Fibroblast of lung (primary cell): ENCODE results near the gene EPHB2. TPM values are rescaled to one million over a fixed set of nuclear protein-coding genes. Genes with fewer than 3 reads are reported as not detected.

Source experiments
- DNase-seq, 2 donors: peaks; one replicate each; pipeline versions ENCODE4 v3.0.0 to v3.0.0-alpha.2; 2010; ENCODE audit warnings: low read depth in 2 of 2
- H2AFZ ChIP-seq: 2 replicates; pipeline ENCODE4 v1.5.1; 2012; ENCODE audit warnings: low read length, control low read depth, inconsistent platforms
- H3K27ac ChIP-seq: 2 replicates; pipeline ENCODE4 v1.5.1; 2011; ENCODE audit warnings: low read length, control low read depth; ENCODE audit not compliant: insufficient read depth
- H3K27me3 ChIP-seq: 2 replicates; pipeline ENCODE4 v1.5.1; 2011; ENCODE audit warnings: mild to moderate bottlenecking, low read length; ENCODE audit not compliant: control insufficient read depth, insufficient read depth
- H3K36me3 ChIP-seq: 2 replicates; pipeline ENCODE4 v1.5.1; 2011; ENCODE audit warnings: low read length; ENCODE audit not compliant: control insufficient read depth, insufficient read depth
- H3K4me1 ChIP-seq: 2 replicates; pipeline ENCODE4 v1.5.1; 2011; ENCODE audit warnings: low read length; ENCODE audit not compliant: control insufficient read depth, insufficient read depth; ENCODE audit errors: extremely low read depth
- H3K4me2 ChIP-seq: 2 replicates; pipeline ENCODE4 v1.5.1; 2011; ENCODE audit warnings: low read length, control low read depth; ENCODE audit not compliant: insufficient read depth; ENCODE audit errors: extremely low read depth
- H3K4me3 ChIP-seq, 4 experiments: fragments of 200-600 bp in 1 of 4; sonication (generic) in 1 of 4; replicated peaks in 1 of 4; 2 replicates each; pipeline ENCODE4 v1.5.1; 2011 to 2016; ENCODE audit warnings: low read length in 4 of 4, low read depth in 3 of 4, mild to moderate bottlenecking in 3 of 4, control low read depth in 2 of 4, inconsistent platforms in 1 of 4, mixed read lengths in 1 of 4; ENCODE audit not compliant: insufficient read depth in 1 of 4; ENCODE audit errors: control extremely low read depth in 1 of 4
- H3K79me2 ChIP-seq: 2 replicates; pipeline ENCODE4 v1.5.1; 2012; ENCODE audit warnings: mild to moderate bottlenecking, low read length, inconsistent platforms; ENCODE audit not compliant: control insufficient read depth, insufficient read depth
- H3K9ac ChIP-seq: 2 replicates; pipeline ENCODE4 v1.5.1; 2011; ENCODE audit warnings: mild to moderate bottlenecking, low read length, control low read depth; ENCODE audit not compliant: insufficient read depth
- H3K9me3 ChIP-seq: 2 replicates; pipeline ENCODE4 v1.5.1; 2012; ENCODE audit warnings: low read depth, low read length; ENCODE audit not compliant: control insufficient read depth, insufficient read depth
- H4K20me1 ChIP-seq: 2 replicates; pipeline ENCODE4 v1.5.1; 2011; ENCODE audit warnings: low read length; ENCODE audit not compliant: control insufficient read depth, insufficient read depth; ENCODE audit errors: extremely low read depth
- EZH2 ChIP-seq: IDR thresholded peaks from 2 replicates; pipeline ENCODE4 v1.5.1; 2012; ENCODE audit warnings: low read length, control low read depth, mild to moderate bottlenecking; ENCODE audit errors: missing control alignments
- polyA plus RNA-seq, 2 donors: library from polyadenylated mRNA; depleted of rRNA in 1 of 2; stranded (reverse) in 1 of 2; unstranded in 1 of 2; fragments of >200 nt; gene quantifications; 2 replicates each; pipeline ENCODE4 v1.2.1, GENCODE V29; 2011 to 2012; ENCODE audit warnings: missing spikeins in 1 of 2
- total RNA-seq: library from RNA; depleted of rRNA; stranded (reverse); fragments of >200 nt; gene quantifications from 2 replicates; pipeline ENCODE4 v1.2.1, GENCODE V29; 2014
- TF ChIP-seq, protein P1 (sequence below), 2 donors: IDR thresholded peaks in 1 of 2; conservative IDR thresholded peaks in 1 of 2; 1 replicate in 1 of 2; 2 replicates in 1 of 2; pipeline ENCODE4 v1.5.1; 2011 to 2012; ENCODE audit warnings: low read length in 2 of 2, control low read depth in 1 of 2, inconsistent platforms in 1 of 2, low read depth in 1 of 2, mild to moderate bottlenecking in 1 of 2

EPHB2 gene
- total and polyA plus RNA-seq, 2 donors (not counting 1 experiment from before 2014, with no cell fraction given) = 4.1 to 11.2 TPM

DNA sequence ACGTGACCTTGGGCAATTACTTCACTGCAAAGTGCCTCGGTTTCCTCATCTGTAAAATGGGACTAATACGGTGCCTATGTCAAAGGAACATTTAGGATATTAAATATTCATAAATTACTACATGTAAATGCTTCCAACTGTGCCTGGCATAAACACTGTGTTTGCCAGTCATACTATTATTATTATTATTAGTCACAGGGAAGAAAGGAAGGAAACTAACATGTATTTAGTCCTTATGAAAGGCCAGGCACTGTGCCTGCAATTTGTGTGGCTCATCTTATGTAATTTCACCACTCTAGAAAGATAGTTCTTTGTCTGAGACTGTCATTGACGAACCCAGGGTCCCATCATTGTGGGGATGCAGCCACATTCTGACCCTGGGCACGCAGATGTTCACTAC lies 45.0 kb downstream of the EPHB2 start:
- no peak for DNase-seq
- no peaks in the 10 kb centered on the region for H3K79me2 ChIP-seq
- H3K27ac ChIP-seq = no peak overlapping the region
- no peaks in the 10 kb centered on the region for H3K27me3 ChIP-seq
- H3K4me1 ChIP-seq = peaks cover 21% of the 10 kb centered on the region
- no peak overlapping the region for H3K9ac ChIP-seq
- H3K4me3 ChIP-seq = no peak overlapping the region
- no peaks in the 10 kb centered on the region for H4K20me1 ChIP-seq
- no peaks in the 10 kb centered on the region for H3K9me3 ChIP-seq
- TF ChIP-seq EZH2 = no peak
- TF ChIP-seq, protein P1, sequence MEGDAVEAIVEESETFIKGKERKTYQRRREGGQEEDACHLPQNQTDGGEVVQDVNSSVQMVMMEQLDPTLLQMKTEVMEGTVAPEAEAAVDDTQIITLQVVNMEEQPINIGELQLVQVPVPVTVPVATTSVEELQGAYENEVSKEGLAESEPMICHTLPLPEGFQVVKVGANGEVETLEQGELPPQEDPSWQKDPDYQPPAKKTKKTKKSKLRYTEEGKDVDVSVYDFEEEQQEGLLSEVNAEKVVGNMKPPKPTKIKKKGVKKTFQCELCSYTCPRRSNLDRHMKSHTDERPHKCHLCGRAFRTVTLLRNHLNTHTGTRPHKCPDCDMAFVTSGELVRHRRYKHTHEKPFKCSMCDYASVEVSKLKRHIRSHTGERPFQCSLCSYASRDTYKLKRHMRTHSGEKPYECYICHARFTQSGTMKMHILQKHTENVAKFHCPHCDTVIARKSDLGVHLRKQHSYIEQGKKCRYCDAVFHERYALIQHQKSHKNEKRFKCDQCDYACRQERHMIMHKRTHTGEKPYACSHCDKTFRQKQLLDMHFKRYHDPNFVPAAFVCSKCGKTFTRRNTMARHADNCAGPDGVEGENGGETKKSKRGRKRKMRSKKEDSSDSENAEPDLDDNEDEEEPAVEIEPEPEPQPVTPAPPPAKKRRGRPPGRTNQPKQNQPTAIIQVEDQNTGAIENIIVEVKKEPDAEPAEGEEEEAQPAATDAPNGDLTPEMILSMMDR (conservative IDR thresholded peaks at IDR 0.05 in 1 of 2, IDR thresholded peaks at IDR 0.05 in 1 of 2; ENCODE audit: low read depth in 1 of 2, low read length in 2 of 2) = no peak
- H3K36me3 ChIP-seq = no peaks in the 10 kb centered on the region
- no peak overlapping the region for H3K4me2 ChIP-seq
- no peak overlapping the region for H2AFZ ChIP-seq

DNA sequence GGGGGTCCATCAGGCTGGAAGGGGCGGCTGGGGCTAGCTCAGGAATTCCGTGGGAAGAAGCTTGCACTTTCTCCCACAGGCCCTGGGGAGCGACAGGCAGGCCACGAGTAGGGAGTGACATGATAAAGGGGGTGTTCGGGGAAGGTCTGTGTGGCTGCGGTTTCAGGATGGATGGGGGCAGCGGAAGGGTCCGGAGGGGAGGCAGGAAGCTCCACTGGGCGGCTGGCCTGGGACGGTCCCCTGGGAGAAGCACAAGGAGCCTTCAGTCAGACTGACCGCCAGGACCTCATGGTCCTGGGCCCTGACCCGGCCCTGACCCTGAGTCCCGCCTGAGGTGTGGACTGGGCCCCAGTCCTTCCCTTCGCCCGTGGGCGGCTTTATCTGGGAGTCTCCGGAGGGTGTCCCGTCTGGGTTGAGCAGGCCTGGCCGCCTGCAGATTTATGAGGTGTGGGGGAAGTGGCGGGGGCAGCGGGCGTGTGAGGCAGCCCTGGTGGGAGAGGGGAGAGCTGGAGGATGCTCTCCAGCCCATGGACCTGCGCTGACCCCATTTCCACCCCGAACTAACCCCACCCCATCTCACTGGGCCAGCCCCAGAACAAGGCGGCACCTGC lies 45.6 kb downstream of the EPHB2 start:
- no peaks in the 10 kb centered on the region for H3K79me2 ChIP-seq

DNA sequence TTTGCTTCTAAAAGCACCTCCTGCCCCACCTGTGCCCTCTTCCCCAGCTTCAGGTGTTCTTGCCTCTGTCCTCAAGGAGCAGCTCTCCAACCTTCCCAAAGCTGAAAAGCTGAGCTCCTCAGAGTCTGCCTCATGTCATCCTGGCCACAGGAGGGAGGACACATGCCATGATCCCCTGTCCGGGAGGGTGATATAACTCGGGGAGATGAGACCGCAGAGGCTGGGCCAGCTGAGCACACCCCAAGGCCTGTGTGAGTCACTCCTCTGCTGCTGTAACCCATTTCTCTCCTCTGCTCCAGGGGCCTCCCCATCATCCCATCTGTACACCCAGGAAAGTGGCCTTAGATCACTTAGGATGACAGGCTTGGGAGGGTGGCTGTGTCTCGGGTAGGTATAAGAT lies 49.8 kb downstream of the EPHB2 start:
- no peaks in the 10 kb centered on the region for H3K9me3 ChIP-seq
- no peak overlapping the region for H2AFZ ChIP-seq
- no peak overlapping the region for H3K27ac ChIP-seq
- H3K9ac ChIP-seq = no peak overlapping the region
- H3K4me2 ChIP-seq = no peak overlapping the region
- H3K4me1 ChIP-seq = peaks cover 2% of the 10 kb centered on the region
- no peaks in the 10 kb centered on the region for H3K79me2 ChIP-seq
- H3K4me3 ChIP-seq = no peak overlapping the region
- H4K20me1 ChIP-seq = no peaks in the 10 kb centered on the region
- H3K27me3 ChIP-seq = no peaks in the 10 kb centered on the region
- no peak for TF ChIP-seq EZH2
- TF ChIP-seq, protein P1 (conservative IDR thresholded peaks at IDR 0.05 in 1 of 2, IDR thresholded peaks at IDR 0.05 in 1 of 2; ENCODE audit: low read depth in 1 of 2, low read length in 2 of 2) = no peak
- no peaks in the 10 kb centered on the region for H3K36me3 ChIP-seq
- DNase-seq = no peak

More for the DNA sequence above, 45.6 kb downstream of the EPHB2 start:
- no peaks in the 10 kb centered on the region for H4K20me1 ChIP-seq
- H3K4me2 ChIP-seq = no peak overlapping the region
- no peaks in the 10 kb centered on the region for H3K36me3 ChIP-seq
- DNase-seq = no peak
- peaks cover 16% of the 10 kb centered on the region for H3K4me1 ChIP-seq
- no peak overlapping the region for H3K4me3 ChIP-seq
- no peaks in the 10 kb centered on the region for H3K9me3 ChIP-seq
- H3K9ac ChIP-seq = no peak overlapping the region
- no peaks in the 10 kb centered on the region for H3K27me3 ChIP-seq
- no peak overlapping the region for H3K27ac ChIP-seq
- no peak overlapping the region for H2AFZ ChIP-seq
- TF ChIP-seq, protein P1 (conservative IDR thresholded peaks at IDR 0.05 in 1 of 2, IDR thresholded peaks at IDR 0.05 in 1 of 2; ENCODE audit: low read depth in 1 of 2, low read length in 2 of 2) = no peak
- TF ChIP-seq EZH2 = no peak
